ENCODE data around the gene HOXA13.
A peak's percentile ranks its signal among the peaks of the same experiment; 100 is the strongest.

Gene HOXA13

GRCh38 chr7:27194686-27195379 lies 5.1 kb downstream of the HOXA13 start:
- DNase-seq (ENCODE audit: low read depth), result no peak
- Histone ChIP-seq H3K4me1 (ENCODE audit: control insufficient read depth, insufficient read depth, low read length) (no peaks in the 10 kb centered on the region), H3K9ac (ENCODE audit: low read length) (no peak overlapping the region), H3K27me3 (replicated peaks; ENCODE audit: control insufficient read depth, insufficient read depth, low read length) (peaks cover 33% of the 10 kb centered on the region), H3K36me3 (ENCODE audit: control insufficient read depth, insufficient read depth, low read length, severe bottlenecking) (no peaks in the 10 kb centered on the region), H3K4me3 (ENCODE audit: low read length) (no peak overlapping the region), H3K9me3 (ENCODE audit: control insufficient read depth, low read length) (no peaks in the 10 kb centered on the region)

GRCh38 chr7:27194002-27194352 lies 5.9 kb downstream of the HOXA13 start:
- H3K4me1 ChIP-seq (ENCODE audit: control insufficient read depth, insufficient read depth, low read length), result no peaks in the 10 kb centered on the region
- no peak overlapping the region for H3K9ac ChIP-seq (ENCODE audit: low read length)
- no peak for DNase-seq (ENCODE audit: low read depth)
- no peak overlapping the region for H3K4me3 ChIP-seq (ENCODE audit: low read length)
- peaks cover 30% of the 10 kb centered on the region for H3K27me3 ChIP-seq (replicated peaks; ENCODE audit: control insufficient read depth, insufficient read depth, low read length)
- no peaks in the 10 kb centered on the region for H3K9me3 ChIP-seq (ENCODE audit: control insufficient read depth, low read length)
- H3K36me3 ChIP-seq (ENCODE audit: control insufficient read depth, insufficient read depth, low read length, severe bottlenecking), result no peaks in the 10 kb centered on the region

GRCh38 chr7:27193335-27194001 lies 6.4 kb downstream of the HOXA13 start:
- Histone ChIP-seq H3K4me1 (ENCODE audit: control insufficient read depth, insufficient read depth, low read length) (no peaks in the 10 kb centered on the region), H3K27me3 (replicated peaks; ENCODE audit: control insufficient read depth, insufficient read depth, low read length) (peaks cover 25% of the 10 kb centered on the region), H3K9me3 (ENCODE audit: control insufficient read depth, low read length) (no peaks in the 10 kb centered on the region), H3K36me3 (ENCODE audit: control insufficient read depth, insufficient read depth, low read length, severe bottlenecking) (no peaks in the 10 kb centered on the region), H3K4me3 (ENCODE audit: low read length) (peak overlapping the region; percentile 78), H3K9ac (ENCODE audit: low read length) (peak overlapping the region; percentile 69)
- no peak for DNase-seq (ENCODE audit: low read depth)

- peak overlapping the region; percentile 78 for H3K4me3 ChIP-seq (ENCODE audit: low read length)
- peak overlapping the region; percentile 69 for H3K9ac ChIP-seq (ENCODE audit: low read length)
- no peaks in the 10 kb centered on the region for H3K9me3 ChIP-seq (ENCODE audit: control insufficient read depth, low read length)
- peaks cover 18% of the 10 kb centered on the region for H3K27me3 ChIP-seq (replicated peaks; ENCODE audit: control insufficient read depth, insufficient read depth, low read length)
- peak; percentile 44 for DNase-seq (ENCODE audit: low read depth)
- no peaks in the 10 kb centered on the region for H3K4me1 ChIP-seq (ENCODE audit: control insufficient read depth, insufficient read depth, low read length)
- no peaks in the 10 kb centered on the region for H3K36me3 ChIP-seq (ENCODE audit: control insufficient read depth, insufficient read depth, low read length, severe bottlenecking)
These were observed 7.2 kb downstream of the HOXA13 start for GRCh38 chr7:27192546-27193334.

- Histone ChIP-seq H3K36me3 (ENCODE audit: control insufficient read depth, insufficient read depth, low read length, severe bottlenecking) (no peaks in the 10 kb centered on the region), H3K27me3 (replicated peaks; ENCODE audit: control insufficient read depth, insufficient read depth, low read length) (peaks cover 10% of the 10 kb centered on the region), H3K9ac (ENCODE audit: low read length) (peak overlapping the region; percentile 69), H3K9me3 (ENCODE audit: control insufficient read depth, low read length) (no peaks in the 10 kb centered on the region), H3K4me1 (ENCODE audit: control insufficient read depth, insufficient read depth, low read length) (no peaks in the 10 kb centered on the region), H3K4me3 (ENCODE audit: low read length) (peak overlapping the region; percentile 78)
- no peak for DNase-seq (ENCODE audit: low read depth)
These were observed 7.9 kb downstream of the HOXA13 start for GRCh38 chr7:27191833-27192545.

GRCh38 chr7:27191161-27191731 lies 8.6 kb downstream of the HOXA13 start:
- Histone ChIP-seq H3K9ac (ENCODE audit: low read length) (no peak overlapping the region), H3K27me3 (replicated peaks; ENCODE audit: control insufficient read depth, insufficient read depth, low read length) (peaks cover 4% of the 10 kb centered on the region), H3K4me1 (ENCODE audit: control insufficient read depth, insufficient read depth, low read length) (no peaks in the 10 kb centered on the region), H3K4me3 (ENCODE audit: low read length) (no peak overlapping the region), H3K9me3 (ENCODE audit: control insufficient read depth, low read length) (no peaks in the 10 kb centered on the region), H3K36me3 (ENCODE audit: control insufficient read depth, insufficient read depth, low read length, severe bottlenecking) (no peaks in the 10 kb centered on the region)
- no peak for DNase-seq (ENCODE audit: low read depth)

- no peak for DNase-seq (ENCODE audit: low read depth)
- Histone ChIP-seq H3K27me3 (replicated peaks; ENCODE audit: control insufficient read depth, insufficient read depth, low read length) (peaks cover 4% of the 10 kb centered on the region), H3K9me3 (ENCODE audit: control insufficient read depth, low read length) (no peaks in the 10 kb centered on the region), H3K36me3 (ENCODE audit: control insufficient read depth, insufficient read depth, low read length, severe bottlenecking) (no peaks in the 10 kb centered on the region), H3K4me1 (ENCODE audit: control insufficient read depth, insufficient read depth, low read length) (no peaks in the 10 kb centered on the region), H3K9ac (ENCODE audit: low read length) (no peak overlapping the region), H3K4me3 (ENCODE audit: low read length) (no peak overlapping the region)
These were observed 9.7 kb downstream of the HOXA13 start for GRCh38 chr7:27189997-27190748.

- H3K9me3 ChIP-seq (ENCODE audit: control insufficient read depth, low read length), result no peaks in the 10 kb centered on the region
- peaks cover 4% of the 10 kb centered on the region for H3K27me3 ChIP-seq (replicated peaks; ENCODE audit: control insufficient read depth, insufficient read depth, low read length)
- H3K4me3 ChIP-seq (ENCODE audit: low read length), result no peak overlapping the region
- peaks cover 4% of the 10 kb centered on the region for H3K4me1 ChIP-seq (ENCODE audit: control insufficient read depth, insufficient read depth, low read length)
- DNase-seq (ENCODE audit: low read depth), result no peak
- no peak overlapping the region for H3K9ac ChIP-seq (ENCODE audit: low read length)
- H3K36me3 ChIP-seq (ENCODE audit: control insufficient read depth, insufficient read depth, low read length, severe bottlenecking), result no peaks in the 10 kb centered on the region
These were observed 10.4 kb downstream of the HOXA13 start for GRCh38 chr7:27189295-27189996.

- H3K27me3 ChIP-seq (replicated peaks; ENCODE audit: control insufficient read depth, insufficient read depth, low read length), result peaks cover 4% of the 10 kb centered on the region
- H3K36me3 ChIP-seq (ENCODE audit: control insufficient read depth, insufficient read depth, low read length, severe bottlenecking), result no peaks in the 10 kb centered on the region
- peak overlapping the region; percentile 23 for H3K4me3 ChIP-seq (ENCODE audit: low read length)
- peak overlapping the region; percentile 25 for H3K9ac ChIP-seq (ENCODE audit: low read length)
- peaks cover 6% of the 10 kb centered on the region for H3K4me1 ChIP-seq (ENCODE audit: control insufficient read depth, insufficient read depth, low read length)
- no peaks in the 10 kb centered on the region for H3K9me3 ChIP-seq (ENCODE audit: control insufficient read depth, low read length)
- DNase-seq (ENCODE audit: low read depth), result no peak
These were observed 11.3 kb downstream of the HOXA13 start for GRCh38 chr7:27188386-27189294.
